ENCODE results near the gene CAMK1. TPM values are rescaled to one million over a fixed set of nuclear protein-coding genes. Genes with fewer than 3 reads are reported as not detected.

CAMK1 gene
- total RNA-seq, 1 donor from 2014 or later = 35.7 TPM

DNA sequence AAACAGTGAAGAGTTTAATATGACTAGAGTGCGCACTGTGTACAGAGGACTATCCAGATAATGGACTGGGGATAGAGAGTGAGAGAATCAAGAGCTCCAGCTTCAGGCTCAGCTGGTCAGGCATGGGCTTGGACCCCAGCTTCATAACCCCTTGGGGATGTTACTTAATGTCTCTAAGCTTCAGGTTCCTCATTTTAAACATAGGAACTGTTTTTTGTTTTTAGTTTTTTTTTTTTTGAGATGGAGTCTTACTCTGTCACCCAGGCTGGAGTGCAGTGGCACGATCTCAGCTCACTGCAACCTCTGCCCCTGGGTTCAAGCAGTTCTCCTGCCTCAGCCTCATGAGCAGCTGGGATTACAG is 48.1 kb downstream of the CAMK1 start:
- Histone ChIP-seq H3K36me3 (no peaks in the 10 kb centered on the region), H3K9me3 (no peaks in the 10 kb centered on the region), H3K27ac (no peak overlapping the region), H3K4me3 (no peak overlapping the region), H3K27me3 (no peaks in the 10 kb centered on the region), H3K4me1 (no peaks in the 10 kb centered on the region)
- DNase-seq = no peak
- TF ChIP-seq, protein P1, sequence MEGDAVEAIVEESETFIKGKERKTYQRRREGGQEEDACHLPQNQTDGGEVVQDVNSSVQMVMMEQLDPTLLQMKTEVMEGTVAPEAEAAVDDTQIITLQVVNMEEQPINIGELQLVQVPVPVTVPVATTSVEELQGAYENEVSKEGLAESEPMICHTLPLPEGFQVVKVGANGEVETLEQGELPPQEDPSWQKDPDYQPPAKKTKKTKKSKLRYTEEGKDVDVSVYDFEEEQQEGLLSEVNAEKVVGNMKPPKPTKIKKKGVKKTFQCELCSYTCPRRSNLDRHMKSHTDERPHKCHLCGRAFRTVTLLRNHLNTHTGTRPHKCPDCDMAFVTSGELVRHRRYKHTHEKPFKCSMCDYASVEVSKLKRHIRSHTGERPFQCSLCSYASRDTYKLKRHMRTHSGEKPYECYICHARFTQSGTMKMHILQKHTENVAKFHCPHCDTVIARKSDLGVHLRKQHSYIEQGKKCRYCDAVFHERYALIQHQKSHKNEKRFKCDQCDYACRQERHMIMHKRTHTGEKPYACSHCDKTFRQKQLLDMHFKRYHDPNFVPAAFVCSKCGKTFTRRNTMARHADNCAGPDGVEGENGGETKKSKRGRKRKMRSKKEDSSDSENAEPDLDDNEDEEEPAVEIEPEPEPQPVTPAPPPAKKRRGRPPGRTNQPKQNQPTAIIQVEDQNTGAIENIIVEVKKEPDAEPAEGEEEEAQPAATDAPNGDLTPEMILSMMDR (IDR thresholded peaks at IDR 0.05) = no peak
- ATAC-seq = no peak
- intact Hi-C loops (cut with DNase I) = no loop called here

DNA sequence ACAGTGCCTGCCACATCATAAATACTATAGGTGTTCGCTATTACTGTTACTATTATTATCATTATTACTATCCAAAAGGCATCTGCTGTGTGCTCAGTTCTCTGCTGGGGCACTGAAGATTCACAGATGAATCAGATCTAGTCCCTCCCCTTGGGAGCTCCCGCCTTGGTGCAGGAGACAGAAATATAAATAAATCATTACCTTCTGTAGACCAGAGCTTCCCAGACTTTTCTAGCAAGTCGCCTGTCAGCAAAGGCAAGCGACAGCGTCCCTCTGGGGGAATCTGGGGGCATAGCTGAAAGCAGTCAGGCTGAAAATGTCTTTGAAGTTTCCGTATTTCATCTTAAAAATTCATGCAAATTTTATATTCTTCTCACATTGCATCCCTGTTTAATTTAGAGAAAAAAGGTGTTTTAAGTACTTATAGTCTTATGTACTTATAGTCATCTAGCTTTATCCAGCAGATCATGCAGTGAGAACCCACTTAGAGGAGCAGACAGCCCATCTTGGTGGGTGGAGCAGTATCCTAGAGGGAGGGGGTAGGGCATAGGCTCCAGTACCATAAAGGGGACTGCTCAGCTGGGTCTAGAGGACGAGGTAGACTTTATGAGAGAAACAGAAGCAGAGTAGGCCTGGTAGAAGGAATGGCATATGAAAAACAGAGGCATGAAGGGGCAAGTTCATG is 48.6 kb downstream of the CAMK1 start:
- H3K27me3 ChIP-seq = no peaks in the 10 kb centered on the region
- H3K4me1 ChIP-seq = peaks cover under 1% of the 10 kb centered on the region
- H3K9me3 ChIP-seq = no peaks in the 10 kb centered on the region
- H3K4me3 ChIP-seq = no peak overlapping the region
- DNase-seq = no peak
- intact Hi-C loops (cut with DNase I) = no loop called here
- TF ChIP-seq, protein P1 (IDR thresholded peaks at IDR 0.05) = no peak
- no peak overlapping the region for H3K27ac ChIP-seq
- no peak for ATAC-seq
- H3K36me3 ChIP-seq = no peaks in the 10 kb centered on the region

DNA sequence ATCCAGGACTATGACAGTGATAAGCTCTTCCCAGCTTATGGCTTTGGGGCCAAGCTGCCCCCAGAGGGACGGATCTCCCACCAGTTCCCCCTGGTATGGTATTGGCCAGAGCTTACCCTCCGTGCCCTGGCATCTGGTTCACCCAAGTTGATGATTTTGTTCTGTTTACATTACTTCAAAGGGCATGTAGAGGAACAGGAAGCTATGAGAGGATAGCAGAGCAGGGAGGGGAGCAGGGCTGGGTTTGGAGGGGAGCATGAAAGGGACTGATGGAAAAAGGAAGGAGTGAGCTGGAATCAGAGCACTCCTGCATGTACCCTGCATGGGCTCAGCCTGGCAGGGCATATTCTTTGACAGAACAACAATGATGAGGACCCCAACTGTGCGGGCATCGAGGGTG is 51.6 kb downstream of the CAMK1 start:
- Histone ChIP-seq H3K4me1 (peaks cover 4% of the 10 kb centered on the region), H3K27ac (no peak overlapping the region), H3K36me3 (no peaks in the 10 kb centered on the region), H3K27me3 (no peaks in the 10 kb centered on the region), H3K4me3 (no peak overlapping the region), H3K9me3 (no peaks in the 10 kb centered on the region)
- ATAC-seq = no peak
- TF ChIP-seq, protein P1 (IDR thresholded peaks at IDR 0.05) = no peak
- DNase-seq = no peak
- intact Hi-C loops (cut with DNase I) = no loop called here

DNA sequence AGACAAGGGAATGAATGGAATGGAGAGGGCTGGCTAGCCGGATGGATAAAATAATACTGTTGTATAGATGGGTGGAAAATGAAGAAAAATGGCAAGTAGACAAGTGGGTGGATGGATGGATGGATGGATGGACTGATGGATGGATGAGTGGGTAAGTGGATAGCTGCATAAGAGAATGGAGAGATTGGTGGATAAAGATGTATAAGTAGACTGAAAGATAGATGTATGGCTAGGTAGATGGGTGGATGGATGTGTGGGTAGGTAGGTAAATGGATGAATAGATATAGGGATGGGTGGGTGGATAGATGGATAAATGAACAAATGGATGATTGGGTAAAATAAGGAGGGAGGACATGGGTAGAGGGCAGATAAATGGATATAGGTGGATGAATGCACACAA is 52.2 kb downstream of the CAMK1 start:
- Histone ChIP-seq H3K9me3 (no peaks in the 10 kb centered on the region), H3K27me3 (no peaks in the 10 kb centered on the region), H3K4me3 (no peak overlapping the region), H3K27ac (no peak overlapping the region), H3K36me3 (no peaks in the 10 kb centered on the region), H3K4me1 (peaks cover 4% of the 10 kb centered on the region)
- no peak for DNase-seq
- no peak for ATAC-seq
- TF ChIP-seq, protein P1 (IDR thresholded peaks at IDR 0.05) = no peak
- intact Hi-C loops (cut with DNase I) = no loop called here

DNA sequence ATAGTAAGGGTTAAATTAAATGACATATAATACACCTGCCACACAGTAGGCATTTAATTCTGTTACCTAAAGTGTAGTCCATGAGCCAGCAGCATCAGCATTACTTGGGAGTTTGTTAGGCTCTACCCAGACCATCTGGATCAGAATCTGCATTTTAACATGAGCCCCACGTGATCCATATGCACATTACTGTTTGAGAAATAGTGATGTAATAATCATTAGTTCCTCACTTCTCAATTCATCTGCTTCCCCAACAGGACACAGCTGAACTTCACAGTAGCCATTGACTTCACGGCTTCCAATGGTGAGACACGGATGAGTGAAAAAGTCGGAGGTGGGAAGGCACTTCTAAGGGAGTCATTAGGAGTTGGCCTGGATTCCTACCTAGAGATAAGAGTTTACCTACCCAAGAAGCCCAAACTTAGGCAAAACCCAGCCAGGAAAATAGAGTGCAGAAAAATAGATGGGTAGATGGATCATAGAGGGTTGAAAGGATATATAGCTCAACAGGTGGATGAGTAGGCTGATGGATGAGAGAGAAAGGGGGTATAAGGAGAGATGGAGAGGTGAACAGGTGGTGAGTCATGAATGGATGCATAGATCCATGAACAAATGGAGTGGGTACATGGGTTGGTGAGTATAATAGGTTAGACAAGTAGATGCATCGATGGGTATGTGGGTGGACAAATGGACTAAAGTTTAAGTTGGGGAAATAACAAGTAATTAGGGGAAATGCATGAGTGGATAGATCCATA is 52.8 kb downstream of the CAMK1 start:
- Histone ChIP-seq H3K27me3 (no peaks in the 10 kb centered on the region), H3K36me3 (no peaks in the 10 kb centered on the region), H3K27ac (no peak overlapping the region), H3K4me3 (no peak overlapping the region), H3K9me3 (no peaks in the 10 kb centered on the region), H3K4me1 (peaks cover 4% of the 10 kb centered on the region)
- ATAC-seq (peak; percentile 32), DNase-seq (no peak)
- TF ChIP-seq, protein P1 (IDR thresholded peaks at IDR 0.05) = no peak
- intact Hi-C loops (cut with DNase I) = no loop called here

All from upper lobe of right lung (tissue), 1 donor.